NT2/D1 (cell line): ENCODE data around the gene PTMS.
A peak's percentile ranks its signal among the peaks of the same experiment; 100 is the strongest.

Experiments
- DNase-seq: peaks from one replicate; pipeline ENCODE4 v3.0.0-alpha.2; 2011; ENCODE audit warnings: low read depth, low spot score
- H3K27me3 ChIP-seq: 2 replicates; pipeline ENCODE4 v1.6.0; 2011; ENCODE audit warnings: mild to moderate bottlenecking; ENCODE audit not compliant: insufficient read length, insufficient read depth
- H3K36me3 ChIP-seq: 2 replicates; pipeline ENCODE4 v1.6.1; 2011; ENCODE audit warnings: mild to moderate bottlenecking, low read length, mixed read lengths; ENCODE audit not compliant: insufficient read depth, insufficient read length
- H3K4me1 ChIP-seq: 2 replicates; pipeline ENCODE4 v1.5.1; 2011; ENCODE audit not compliant: insufficient read depth, insufficient read length
- H3K4me3 ChIP-seq: 2 replicates; pipeline ENCODE4 v1.5.1; 2011; ENCODE audit warnings: low read depth; ENCODE audit not compliant: insufficient read length
- H3K9ac ChIP-seq: 2 replicates; pipeline ENCODE4 v1.6.0; 2011; ENCODE audit warnings: low read depth; ENCODE audit not compliant: insufficient read length
- H3K9me3 ChIP-seq: 2 replicates; pipeline ENCODE4 v1.5.1; 2011; ENCODE audit warnings: mild to moderate bottlenecking, low read length; ENCODE audit not compliant: insufficient read depth
- SUZ12 ChIP-seq: IDR thresholded peaks from 2 replicates; pipeline ENCODE4 v1.6.1; 2011; ENCODE audit not compliant: insufficient read length, insufficient read depth; ENCODE audit errors: extremely low read depth
- YY1 ChIP-seq: IDR thresholded peaks from 2 replicates; pipeline ENCODE4 v1.6.1; 2011; ENCODE audit not compliant: insufficient read length, insufficient read depth
- ZNF274 ChIP-seq: IDR thresholded peaks from 2 replicates; pipeline ENCODE4 v1.6.1; 2011; ENCODE audit warnings: mild to moderate bottlenecking, low read depth, low read length

Gene PTMS

GRCh38 chr12:6816598-6816997 lies 50.4 kb downstream of the PTMS start:
- Histone ChIP-seq H3K27me3 (peaks cover 23% of the 10 kb centered on the region), H3K9ac (no peak overlapping the region), H3K4me3 (no peak overlapping the region), H3K9me3 (no peaks in the 10 kb centered on the region), H3K36me3 (no peaks in the 10 kb centered on the region), H3K4me1 (peaks cover 32% of the 10 kb centered on the region)
- no peak for DNase-seq
- TF ChIP-seq YY1 (no peak), ZNF274 (no peak), SUZ12 (no peak)

- H3K4me3 ChIP-seq = no peak overlapping the region
- TF ChIP-seq YY1 (no peak), ZNF274 (no peak), SUZ12 (no peak)
- no peaks in the 10 kb centered on the region for H3K36me3 ChIP-seq
- H3K9ac ChIP-seq = no peak overlapping the region
- peaks cover 23% of the 10 kb centered on the region for H3K27me3 ChIP-seq
- no peak for DNase-seq
- no peaks in the 10 kb centered on the region for H3K9me3 ChIP-seq
- peaks cover 35% of the 10 kb centered on the region for H3K4me1 ChIP-seq
These were observed 50.9 kb downstream of the PTMS start for GRCh38 chr12:6817098-6817497.

GRCh38 chr12:6817662-6818157 lies 51.5 kb downstream of the PTMS start:
- no peak for DNase-seq
- H3K27me3 ChIP-seq = peaks cover 23% of the 10 kb centered on the region
- no peak overlapping the region for H3K4me3 ChIP-seq
- no peaks in the 10 kb centered on the region for H3K36me3 ChIP-seq
- no peaks in the 10 kb centered on the region for H3K9me3 ChIP-seq
- no peak overlapping the region for H3K9ac ChIP-seq
- TF ChIP-seq YY1 (no peak), SUZ12 (no peak), ZNF274 (no peak)
- H3K4me1 ChIP-seq = peaks cover 42% of the 10 kb centered on the region

GRCh38 chr12:6818222-6818621 lies 52.1 kb downstream of the PTMS start:
- TF ChIP-seq ZNF274 = no peak
- no peak for TF ChIP-seq YY1
- TF ChIP-seq SUZ12 = no peak
- Histone ChIP-seq H3K4me3 (peak overlapping the region; percentile 3), H3K36me3 (no peaks in the 10 kb centered on the region), H3K4me1 (peaks cover 46% of the 10 kb centered on the region), H3K27me3 (peaks cover 23% of the 10 kb centered on the region), H3K9me3 (no peaks in the 10 kb centered on the region), H3K9ac (peak overlapping the region; percentile 7)
- no peak for DNase-seq

- Histone ChIP-seq H3K4me1 (peaks cover 50% of the 10 kb centered on the region), H3K27me3 (peaks cover 23% of the 10 kb centered on the region), H3K9ac (peak overlapping the region; percentile 7), H3K4me3 (peak overlapping the region; percentile 3), H3K9me3 (no peaks in the 10 kb centered on the region), H3K36me3 (no peaks in the 10 kb centered on the region)
- TF ChIP-seq ZNF274 = no peak
- no peak for TF ChIP-seq YY1
- TF ChIP-seq SUZ12 = no peak
- no peak for DNase-seq
These were observed 52.5 kb downstream of the PTMS start for GRCh38 chr12:6818645-6819044.

GRCh38 chr12:6819106-6820030 lies 53.2 kb downstream of the PTMS start:
- no peak for DNase-seq
- Histone ChIP-seq H3K4me1 (peaks cover 55% of the 10 kb centered on the region), H3K27me3 (peaks cover 16% of the 10 kb centered on the region)

GRCh38 chr12:6820166-6820565 lies 54.0 kb downstream of the PTMS start:
- no peak for DNase-seq
- no peak for TF ChIP-seq YY1
- TF ChIP-seq SUZ12 = no peak
- no peak for TF ChIP-seq ZNF274
- Histone ChIP-seq H3K4me1 (peaks cover 58% of the 10 kb centered on the region), H3K9ac (peak overlapping the region; percentile 53), H3K27me3 (peaks cover 8% of the 10 kb centered on the region), H3K36me3 (peaks cover 12% of the 10 kb centered on the region), H3K9me3 (no peaks in the 10 kb centered on the region), H3K4me3 (no peak overlapping the region)

More at GRCh38 chr12:6819106-6820030, 53.2 kb downstream of the PTMS start:
- H3K9ac ChIP-seq = peak overlapping the region; percentile 53
- H3K4me3 ChIP-seq = no peak overlapping the region
- TF ChIP-seq YY1 (no peak), SUZ12 (no peak), ZNF274 (no peak)
- H3K9me3 ChIP-seq = no peaks in the 10 kb centered on the region
- peaks cover 6% of the 10 kb centered on the region for H3K36me3 ChIP-seq
